ENCODE results near the gene NPHP4.

NPHP4 gene

GRCh38 chr1:5873556-5873955 lies 118.7 kb downstream of the NPHP4 start:
- in situ Hi-C loops (cut with MboI; ENCODE audit: low sequenced_read_pairs, unreplicated experiment), result no loop called here
- no peak for DNase-seq (ENCODE audit: low spot score)
- TF ChIP-seq CTCF (IDR thresholded peaks at IDR 0.05; ENCODE audit: borderline replicate concordance, control extremely low read depth, extremely low read depth, insufficient read depth, missing control alignments), result no peak

- no peak for DNase-seq (ENCODE audit: low spot score)
- in situ Hi-C loops (cut with MboI; ENCODE audit: low sequenced_read_pairs, unreplicated experiment), result no loop called here
- no peak for TF ChIP-seq CTCF (IDR thresholded peaks at IDR 0.05; ENCODE audit: borderline replicate concordance, control extremely low read depth, extremely low read depth, insufficient read depth, missing control alignments)
Observed at GRCh38 chr1:5872886-5873285, 119.3 kb downstream of the NPHP4 start.

- no peak for TF ChIP-seq CTCF (IDR thresholded peaks at IDR 0.05; ENCODE audit: borderline replicate concordance, control extremely low read depth, extremely low read depth, insufficient read depth, missing control alignments)
Observed at GRCh38 chr1:5868931-5869500, 123.2 kb downstream of the NPHP4 start.

GRCh38 chr1:5865774-5866173 lies 126.5 kb downstream of the NPHP4 start:
- in situ Hi-C loops (cut with MboI; ENCODE audit: low sequenced_read_pairs, unreplicated experiment), result no loop called here
- no peak for DNase-seq (ENCODE audit: low spot score)
- no peak for TF ChIP-seq CTCF (IDR thresholded peaks at IDR 0.05; ENCODE audit: borderline replicate concordance, control extremely low read depth, extremely low read depth, insufficient read depth, missing control alignments)

More at GRCh38 chr1:5868931-5869500, 123.2 kb downstream of the NPHP4 start:
- in situ Hi-C loops (cut with MboI; ENCODE audit: low sequenced_read_pairs, unreplicated experiment), result no loop called here
- DNase-seq (ENCODE audit: low spot score), result no peak

GRCh38 chr1:5865056-5865455 lies 127.2 kb downstream of the NPHP4 start:
- no peak for DNase-seq (ENCODE audit: low spot score)
- in situ Hi-C loops (cut with MboI; ENCODE audit: low sequenced_read_pairs, unreplicated experiment), result no loop called here
- no peak for TF ChIP-seq CTCF (IDR thresholded peaks at IDR 0.05; ENCODE audit: borderline replicate concordance, control extremely low read depth, extremely low read depth, insufficient read depth, missing control alignments)

- in situ Hi-C loops (cut with MboI; ENCODE audit: low sequenced_read_pairs, unreplicated experiment), result no loop called here
- no peak for TF ChIP-seq CTCF (IDR thresholded peaks at IDR 0.05; ENCODE audit: borderline replicate concordance, control extremely low read depth, extremely low read depth, insufficient read depth, missing control alignments)
- no peak for DNase-seq (ENCODE audit: low spot score)
Observed at GRCh38 chr1:5864256-5864655, 128.0 kb downstream of the NPHP4 start.
